ENCODE measurements around the gene ESYT1. TPM values are rescaled to one million over a fixed set of nuclear protein-coding genes. Genes with fewer than 3 reads are reported as not detected.

Gene ESYT1
- total and polyA plus RNA-seq, 9 of the 15 experiments (the other 6 are each of a cell fraction or from before 2014, with no cell fraction given) = 132 to 420 (median 164) TPM

GRCh38 chr12:56128670-56129205 lies 671 bp downstream of the ESYT1 start (continued):
- TF ChIP-seq UBTF (IDR thresholded peaks at IDR 0.05; ENCODE audit: borderline replicate concordance in 1 of 2, low read depth in 2 of 2, low read length in 2 of 2) (no peak), PRPF4 (IDR thresholded peaks at IDR 0.05; ENCODE audit: insufficient read depth, low read depth, low read length, poor library complexity, severe bottlenecking) (no peak), FOXO4 (CRISPR knock-in tag; IDR thresholded peaks at IDR 0.05) (no peak), ZMIZ1 (IDR thresholded peaks at IDR 0.05; ENCODE audit: low read depth in 2 of 2, low read length in 2 of 2) (no peak), CREM (IDR thresholded peaks at IDR 0.05; ENCODE audit: low read depth) (no peak), HMGXB4 (CRISPR knock-in tag; IDR thresholded peaks at IDR 0.05) (no peak), CEBPZ (IDR thresholded peaks at IDR 0.05; ENCODE audit: borderline replicate concordance, low read depth, low read length) (no peak), SMAD4 (CRISPR knock-in tag; conservative IDR thresholded peaks at IDR 0.05) (no peak), JUND (IDR thresholded peaks at IDR 0.05; ENCODE audit: borderline replicate concordance, low read depth, low read length) (0 out of 2 replicates have a peak, but pooled peaks have one; percentile 31), JUND (tag; IDR thresholded peaks at IDR 0.05; ENCODE audit: borderline replicate concordance, low read depth, low read length) (no peak), TCF3 (CRISPR knock-in tag; IDR thresholded peaks at IDR 0.05) (no peak), MCM2 (IDR thresholded peaks at IDR 0.05; ENCODE audit: low read depth) (no peak), SRSF9 (IDR thresholded peaks at IDR 0.05; ENCODE audit: borderline replicate concordance, low read depth, low read length) (no peak), ZNF146 (CRISPR knock-in tag; IDR thresholded peaks at IDR 0.05; ENCODE audit: unreplicated experiment) (no peak)

All from K562 (cell line).